ENCODE results near the gene KY. TPM values are rescaled to one million over a fixed set of nuclear protein-coding genes. Genes with fewer than 3 reads are reported as not detected.

KY gene
- polyA plus RNA-seq, 1 donor (not counting 4 experiments of a cell fraction or from before 2014, with no cell fraction given): not detected

GRCh38 chr3:134559591-134559990 lies 91.2 kb downstream of the KY start:
- no peak overlapping the region for H3K9ac ChIP-seq (ENCODE audit: control insufficient read depth, extremely low read depth, insufficient read depth, low read length)
- dilution Hi-C loops (cut with MboI; ENCODE audit: extremely low pct_ligation_motif_present, low sequenced_read_pairs): no loop called here
- no peak overlapping the region for H3K4me3 ChIP-seq (ENCODE audit: control insufficient read depth in 2 of 3, extremely low read depth in 1 of 3, insufficient read depth in 2 of 3, low read depth in 1 of 3, low read length in 3 of 3)
- FAIRE-seq (no peak), DNase-seq (ENCODE audit: low read depth, low spot score) (no peak)
- H4K20me1 ChIP-seq (ENCODE audit: control insufficient read depth, extremely low read depth, insufficient read depth, low read length): no peaks in the 10 kb centered on the region
- peaks cover 0 to 4% of the 10 kb centered on the region in 2 experiments for H3K36me3 ChIP-seq (ENCODE audit: control insufficient read depth in 2 of 2, extremely low read depth in 1 of 2, insufficient read depth in 2 of 2, low read length in 2 of 2)
- no peaks in the 10 kb centered on the region for H3K9me1 ChIP-seq (ENCODE audit: control insufficient read depth, extremely low read depth, insufficient read depth, low read length)
- no peak overlapping the region for H2AFZ ChIP-seq (ENCODE audit: control insufficient read depth, low read length)
- H3K9me3 ChIP-seq (ENCODE audit: control insufficient read depth, low read depth, low read length): no peaks in the 10 kb centered on the region
- no peak overlapping the region for H3K27ac ChIP-seq (ENCODE audit: control insufficient read depth, insufficient read depth, low read length)
- no peaks in the 10 kb centered on the region for H3K79me2 ChIP-seq (ENCODE audit: control insufficient read depth, insufficient read depth, low read length)
- no peak overlapping the region for H3K4me2 ChIP-seq (ENCODE audit: control insufficient read depth, extremely low read depth, insufficient read depth, low read depth, low read length)
- no peak for TF ChIP-seq EZH2 (IDR thresholded peaks at IDR 0.05; ENCODE audit: low read length)
- no peak for TF ChIP-seq CTCF (optimal IDR thresholded peaks at IDR 0.05 in 1 of 3, IDR thresholded peaks at IDR 0.05 in 1 of 3, conservative IDR thresholded peaks at IDR 0.05 in 1 of 3; ENCODE audit: extremely low read depth in 1 of 3, insufficient read depth in 2 of 3, low read length in 3 of 3)
- H3K27me3 ChIP-seq (ENCODE audit: control insufficient read depth, extremely low read depth, insufficient read depth, low read length): no peaks in the 10 kb centered on the region
- H3K4me1 ChIP-seq (ENCODE audit: control insufficient read depth, extremely low read depth, insufficient read depth, low read length): peaks cover 5% of the 10 kb centered on the region

Other genes with a start within 250 kb of the KY start
- gene ANAPC13, start 165.0 kb downstream of the KY start, polyA plus RNA-seq: 34.8 to 63.4 TPM (median 45.6 TPM) in 3 replicates
- 5.4 to 10.1 TPM (median 8.7 TPM) in 3 replicates for gene CEP63, start 165.0 kb downstream of the KY start, polyA plus RNA-seq
- 0.01 to 0.03 TPM in 2 of 3 replicates, not detected in the other for gene EPHB1, start 144.2 kb upstream of the KY start, polyA plus RNA-seq

Data from keratinocyte (primary cell).